Subcutaneous adipose tissue (tissue), 4 donors: Measurements from ENCODE around the gene PCDH9. TPM values are rescaled to one million over a fixed set of nuclear protein-coding genes. Genes with fewer than 3 reads are reported as not detected.

Source experiments
- total RNA-seq, 4 donors: library from RNA; depleted of rRNA; stranded (reverse); fragments of >200 nt; gene quantifications; one replicate each; pipeline ENCODE4 v1.1.0, GENCODE V29; 2016
- TF ChIP-seq, protein P1 (sequence below): fragments of 450-650 bp; IDR thresholded peaks from one replicate; pipeline ENCODE4 v1.5.1; 2016; ENCODE audit warnings: low read depth, mild to moderate bottlenecking, control low read depth, antibody characterized with exemption, moderate library complexity

Gene PCDH9
- total RNA-seq, 4 donors from 2014 or later, result 9.0 to 28.4 (median 12.0) TPM

DNA sequence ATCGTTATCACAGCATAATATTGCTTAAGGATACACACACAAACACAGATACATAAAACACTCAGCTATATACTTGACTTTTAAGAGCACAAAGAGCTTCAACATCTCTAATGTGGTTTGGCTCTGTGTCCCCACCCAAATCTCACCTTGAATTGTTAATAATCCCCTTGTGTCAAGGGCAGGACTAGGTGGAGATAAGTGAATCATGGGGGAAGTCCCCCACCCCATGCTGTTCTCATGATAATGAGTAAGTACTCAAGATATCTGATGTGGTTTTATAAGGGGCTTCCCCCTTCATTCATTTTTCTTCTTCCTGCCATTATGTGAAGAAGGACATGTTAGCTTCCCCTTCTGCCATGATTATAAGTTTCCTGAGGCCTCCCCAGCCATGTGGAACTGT, 481.4 kb downstream of the PCDH9 start:
- TF ChIP-seq, protein P1, sequence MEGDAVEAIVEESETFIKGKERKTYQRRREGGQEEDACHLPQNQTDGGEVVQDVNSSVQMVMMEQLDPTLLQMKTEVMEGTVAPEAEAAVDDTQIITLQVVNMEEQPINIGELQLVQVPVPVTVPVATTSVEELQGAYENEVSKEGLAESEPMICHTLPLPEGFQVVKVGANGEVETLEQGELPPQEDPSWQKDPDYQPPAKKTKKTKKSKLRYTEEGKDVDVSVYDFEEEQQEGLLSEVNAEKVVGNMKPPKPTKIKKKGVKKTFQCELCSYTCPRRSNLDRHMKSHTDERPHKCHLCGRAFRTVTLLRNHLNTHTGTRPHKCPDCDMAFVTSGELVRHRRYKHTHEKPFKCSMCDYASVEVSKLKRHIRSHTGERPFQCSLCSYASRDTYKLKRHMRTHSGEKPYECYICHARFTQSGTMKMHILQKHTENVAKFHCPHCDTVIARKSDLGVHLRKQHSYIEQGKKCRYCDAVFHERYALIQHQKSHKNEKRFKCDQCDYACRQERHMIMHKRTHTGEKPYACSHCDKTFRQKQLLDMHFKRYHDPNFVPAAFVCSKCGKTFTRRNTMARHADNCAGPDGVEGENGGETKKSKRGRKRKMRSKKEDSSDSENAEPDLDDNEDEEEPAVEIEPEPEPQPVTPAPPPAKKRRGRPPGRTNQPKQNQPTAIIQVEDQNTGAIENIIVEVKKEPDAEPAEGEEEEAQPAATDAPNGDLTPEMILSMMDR, result no peak

DNA sequence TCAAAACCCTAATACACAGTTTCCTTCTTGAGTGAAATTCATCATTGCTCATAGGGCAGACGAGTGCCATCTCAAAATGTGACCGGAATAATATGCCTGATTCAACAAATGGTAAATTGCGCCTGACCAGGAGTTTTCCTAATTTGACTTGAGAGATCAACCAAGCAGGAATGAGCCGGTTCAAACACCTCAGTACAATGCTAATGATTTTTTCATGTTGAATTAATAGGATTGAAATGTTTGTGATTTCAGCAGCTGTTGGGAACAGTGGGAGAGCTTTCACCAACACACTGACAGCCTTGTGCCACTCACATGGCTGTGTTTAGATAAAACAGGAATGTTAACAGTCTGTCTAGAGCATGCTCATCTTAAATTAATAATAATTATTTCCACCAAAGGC, 484.8 kb downstream of the PCDH9 start:
- TF ChIP-seq, protein P1, result no peak

DNA sequence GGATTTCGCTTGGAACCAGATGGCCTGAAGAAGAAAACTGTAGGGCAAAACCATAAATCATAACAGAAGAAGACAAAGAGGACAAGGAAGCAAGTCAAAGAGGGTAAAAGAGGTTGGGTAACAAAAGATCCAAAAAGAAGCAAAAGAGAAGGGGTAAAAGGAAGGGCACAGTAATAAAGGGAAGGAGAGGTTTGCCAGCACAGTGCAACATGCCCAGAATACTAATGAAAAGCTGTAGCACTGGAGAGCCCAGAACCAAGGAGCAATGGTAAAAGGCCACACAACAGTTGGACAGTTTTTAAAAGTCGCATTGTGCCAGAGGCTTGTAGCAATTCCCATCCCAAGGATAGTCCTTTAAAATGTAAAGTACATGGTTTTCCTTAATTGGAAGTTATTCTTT, 506.6 kb downstream of the PCDH9 start:
- TF ChIP-seq, protein P1, result no peak

DNA sequence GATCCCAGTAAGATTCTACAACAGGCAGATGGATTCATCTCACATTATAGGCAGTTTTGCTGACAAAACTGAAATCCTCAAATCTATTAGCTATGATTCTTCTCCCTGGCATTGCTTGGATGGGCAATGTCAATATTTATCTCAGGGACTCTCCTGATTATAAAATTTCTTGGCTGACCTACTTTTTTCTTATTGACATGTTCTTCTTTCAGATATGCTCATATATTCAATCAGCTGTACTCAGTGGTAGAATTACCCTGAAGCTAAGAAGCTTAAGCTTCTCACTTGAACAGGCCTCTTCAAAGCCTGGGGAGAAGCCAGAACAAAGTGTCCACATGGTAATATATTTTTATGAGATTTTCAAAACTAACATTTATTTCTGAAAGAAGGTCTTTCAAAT, 513.6 kb downstream of the PCDH9 start:
- TF ChIP-seq, protein P1, result no peak

DNA sequence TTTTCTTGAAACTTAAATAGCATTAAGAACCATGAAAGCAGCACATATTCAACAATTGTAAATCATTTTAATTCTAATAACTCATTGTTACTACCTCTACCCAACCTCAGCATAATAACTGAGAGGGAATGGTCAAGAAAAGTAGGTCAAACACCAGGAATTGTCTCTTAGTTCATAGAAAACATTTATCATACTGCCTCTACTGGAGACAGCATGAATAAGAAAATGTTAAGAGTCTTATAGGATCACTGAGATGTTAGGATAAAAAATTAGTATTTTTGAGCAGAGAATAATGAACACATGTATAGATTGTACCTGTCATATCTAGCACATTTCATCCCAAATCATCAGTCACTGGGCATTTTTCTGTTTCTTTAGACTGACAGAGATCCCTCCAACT, 515.3 kb downstream of the PCDH9 start:
- TF ChIP-seq, protein P1, result no peak

DNA sequence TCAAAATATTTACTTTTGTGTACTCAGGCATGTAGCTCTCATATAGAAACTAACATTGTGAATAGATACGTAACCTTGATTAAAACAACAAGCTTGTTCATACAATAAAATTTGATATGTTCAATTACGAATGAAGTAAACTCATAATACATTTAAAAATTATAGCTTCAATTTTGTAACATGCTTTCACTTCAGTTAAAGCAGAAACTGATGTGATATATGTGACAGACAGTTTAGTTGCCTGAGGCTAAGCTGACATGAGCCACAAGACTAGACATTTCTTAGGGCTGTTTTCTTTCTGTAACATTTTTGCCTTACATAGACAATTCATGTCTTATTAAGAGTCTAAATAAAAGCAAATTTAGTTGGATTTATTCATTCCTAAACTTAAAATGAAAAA, 526.0 kb downstream of the PCDH9 start:
- TF ChIP-seq, protein P1, result no peak

DNA sequence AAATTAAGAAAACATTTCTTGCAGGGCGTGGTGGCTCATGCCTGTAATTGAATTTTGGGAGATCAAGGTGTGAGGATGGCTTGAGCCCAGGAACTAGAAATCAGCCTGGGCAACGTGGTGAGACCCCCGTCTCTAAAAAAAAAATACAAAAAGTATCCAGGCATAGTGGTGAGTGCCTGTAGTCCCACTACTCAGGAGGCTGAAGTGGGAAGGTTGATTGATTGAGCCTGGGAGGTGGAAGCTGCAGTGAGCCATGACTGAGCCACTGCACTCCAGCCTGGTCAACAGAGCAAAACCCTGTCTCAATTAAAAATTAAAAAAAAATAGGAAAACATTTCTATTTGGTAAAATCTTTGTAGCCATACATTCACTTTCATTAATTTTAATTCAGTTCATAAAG, 526.5 kb downstream of the PCDH9 start:
- TF ChIP-seq, protein P1, result no peak
